ENCODE measurements around the gene TMEM238.
A peak's percentile ranks its signal among the peaks of the same experiment; 100 is the strongest.

TMEM238 gene, protein sequence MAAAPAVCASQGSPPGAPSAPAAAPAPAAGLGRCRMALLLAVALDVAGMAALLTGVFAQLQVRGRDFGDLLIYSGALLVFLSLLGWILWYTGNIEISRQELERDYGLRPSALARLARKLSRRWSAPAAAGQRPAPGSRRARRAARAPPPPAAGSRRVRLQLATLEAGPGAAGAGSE

DNA sequence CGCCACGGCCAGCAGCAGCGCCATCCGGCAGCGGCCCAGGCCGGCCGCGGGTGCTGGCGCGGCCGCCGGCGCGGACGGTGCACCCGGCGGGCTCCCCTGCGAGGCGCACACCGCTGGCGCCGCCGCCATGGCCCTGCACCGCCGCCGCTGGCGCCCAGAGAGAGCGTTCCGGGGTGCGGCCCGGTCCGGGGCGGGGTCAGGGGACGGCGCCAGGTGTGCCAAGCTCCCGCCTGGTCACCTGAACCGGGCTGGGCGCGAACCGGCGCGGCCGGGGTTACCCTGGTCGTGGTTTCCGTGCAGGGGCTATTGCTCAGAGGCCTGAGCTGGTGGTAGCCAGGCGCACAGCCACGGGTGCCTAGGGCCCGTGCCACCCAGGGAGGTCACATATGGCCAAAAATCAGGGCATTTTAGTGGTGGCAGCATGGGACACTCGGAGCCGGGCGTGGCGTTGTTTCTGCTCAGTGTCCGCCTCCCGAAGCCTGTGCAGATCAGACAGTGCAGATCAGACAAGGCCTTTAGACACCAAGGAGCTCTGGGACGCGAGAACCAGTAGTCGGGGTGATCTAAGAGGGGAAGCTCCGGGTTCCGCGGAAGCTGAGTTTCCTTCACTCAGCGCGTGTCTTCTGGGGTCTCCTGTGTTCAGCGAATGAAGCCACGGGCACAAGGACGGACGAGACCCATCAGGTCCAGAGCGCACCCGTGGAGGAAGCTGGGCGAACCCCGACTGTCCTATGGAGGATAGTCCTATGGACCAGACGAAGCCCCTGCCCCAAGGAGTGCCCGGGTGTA, at the start of gene TMEM238:
TSS of gene TMEM238 (minus strand) at position 162 of the 789 bp plus-strand sequence. CDS start at position 129, 33 bp downstream.
- Histone ChIP-seq H3K36me3 (ENCODE audit: control insufficient read depth, insufficient read depth, low read length) (peaks cover 26% of the 10 kb centered on the region), H3K4me3 (replicated peaks; ENCODE audit: low read depth, low read length) (peak within 1 kb of the TSS; percentile 90), H3K27me3 (replicated peaks; ENCODE audit: control insufficient read depth, insufficient read depth, low read length) (no peaks in the 10 kb centered on the region)
- DNase-seq (ENCODE audit: extremely low read depth, insufficient read length): peak; percentile 71
- TF ChIP-seq, protein P1, sequence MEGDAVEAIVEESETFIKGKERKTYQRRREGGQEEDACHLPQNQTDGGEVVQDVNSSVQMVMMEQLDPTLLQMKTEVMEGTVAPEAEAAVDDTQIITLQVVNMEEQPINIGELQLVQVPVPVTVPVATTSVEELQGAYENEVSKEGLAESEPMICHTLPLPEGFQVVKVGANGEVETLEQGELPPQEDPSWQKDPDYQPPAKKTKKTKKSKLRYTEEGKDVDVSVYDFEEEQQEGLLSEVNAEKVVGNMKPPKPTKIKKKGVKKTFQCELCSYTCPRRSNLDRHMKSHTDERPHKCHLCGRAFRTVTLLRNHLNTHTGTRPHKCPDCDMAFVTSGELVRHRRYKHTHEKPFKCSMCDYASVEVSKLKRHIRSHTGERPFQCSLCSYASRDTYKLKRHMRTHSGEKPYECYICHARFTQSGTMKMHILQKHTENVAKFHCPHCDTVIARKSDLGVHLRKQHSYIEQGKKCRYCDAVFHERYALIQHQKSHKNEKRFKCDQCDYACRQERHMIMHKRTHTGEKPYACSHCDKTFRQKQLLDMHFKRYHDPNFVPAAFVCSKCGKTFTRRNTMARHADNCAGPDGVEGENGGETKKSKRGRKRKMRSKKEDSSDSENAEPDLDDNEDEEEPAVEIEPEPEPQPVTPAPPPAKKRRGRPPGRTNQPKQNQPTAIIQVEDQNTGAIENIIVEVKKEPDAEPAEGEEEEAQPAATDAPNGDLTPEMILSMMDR (IDR thresholded peaks at IDR 0.05; ENCODE audit: insufficient read depth, low read length, poor library complexity, severe bottlenecking): no peak

DNA sequence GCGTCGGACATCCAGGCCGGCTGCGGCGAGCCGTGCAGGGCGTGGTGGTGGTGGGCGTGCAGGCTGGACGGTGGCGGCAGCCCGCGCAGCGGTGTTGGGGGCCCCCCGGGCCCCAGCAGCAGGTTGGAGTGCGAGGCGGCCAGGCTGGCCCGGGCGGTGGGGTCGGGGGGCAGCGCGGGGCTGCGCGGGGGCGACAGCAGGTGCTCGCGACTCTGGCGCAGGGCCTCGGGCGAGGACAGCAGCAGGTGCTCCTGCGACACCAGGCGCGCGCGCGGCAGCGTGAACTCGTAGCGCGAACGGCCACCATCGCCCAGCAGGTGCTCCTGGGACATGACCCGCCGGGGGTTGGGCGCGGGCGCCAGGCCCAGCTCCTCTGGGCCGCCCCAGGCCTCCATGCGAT, 49.2 kb upstream of the TMEM238 start:
- no peak for DNase-seq (ENCODE audit: extremely low read depth, insufficient read length)
- H3K4me3 ChIP-seq (replicated peaks; ENCODE audit: low read depth, low read length): no peak overlapping the region
- H3K27me3 ChIP-seq (replicated peaks; ENCODE audit: control insufficient read depth, insufficient read depth, low read length): no peaks in the 10 kb centered on the region; the same call in none of the 2 replicates
- H3K36me3 ChIP-seq (ENCODE audit: control insufficient read depth, insufficient read depth, low read length): no peaks in the 10 kb centered on the region
- TF ChIP-seq, protein P1 (IDR thresholded peaks at IDR 0.05; ENCODE audit: insufficient read depth, low read length, poor library complexity, severe bottlenecking): no peak

DNA sequence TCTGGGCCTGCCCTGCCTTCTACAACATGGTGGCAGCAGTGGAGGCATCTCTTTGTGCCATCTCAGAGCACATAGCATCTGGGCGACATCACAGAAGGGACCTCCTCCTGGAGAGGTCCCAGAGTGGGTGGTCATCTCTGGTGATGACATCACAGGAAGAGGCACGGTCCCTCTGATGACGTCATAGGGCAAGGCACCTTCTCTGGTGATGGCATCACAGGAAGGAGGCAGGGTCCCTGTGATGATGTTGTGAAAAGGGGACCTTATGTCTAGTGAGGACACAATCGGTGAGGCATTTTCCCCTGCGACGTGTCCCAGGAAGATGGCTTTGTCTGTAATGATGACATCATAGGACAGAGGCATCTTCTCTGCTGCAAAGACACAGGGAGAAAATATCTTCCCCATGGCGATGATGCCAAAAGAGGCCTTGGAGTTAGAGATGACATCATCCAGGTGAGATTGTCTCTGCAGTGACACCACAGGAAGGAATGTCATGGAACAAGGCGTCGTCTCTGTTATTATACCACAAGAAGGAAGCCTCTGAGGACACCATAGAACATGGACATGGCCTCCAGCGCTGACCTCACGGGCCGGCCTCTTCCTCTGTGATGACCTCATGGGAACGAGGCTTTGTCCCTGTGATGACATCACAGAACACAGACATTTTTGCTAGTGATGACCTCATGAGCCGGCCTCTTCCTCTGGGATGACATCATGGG, 48.3 kb upstream of the TMEM238 start:
- DNase-seq (ENCODE audit: extremely low read depth, insufficient read length): no peak
- TF ChIP-seq, protein P1 (IDR thresholded peaks at IDR 0.05; ENCODE audit: insufficient read depth, low read length, poor library complexity, severe bottlenecking): no peak
- Histone ChIP-seq H3K4me3 (replicated peaks; ENCODE audit: low read depth, low read length) (no peak overlapping the region), H3K36me3 (ENCODE audit: control insufficient read depth, insufficient read depth, low read length) (no peaks in the 10 kb centered on the region), H3K27me3 (replicated peaks; ENCODE audit: control insufficient read depth, insufficient read depth, low read length) (no peaks in the 10 kb centered on the region; the same call in none of the 2 replicates)

DNA sequence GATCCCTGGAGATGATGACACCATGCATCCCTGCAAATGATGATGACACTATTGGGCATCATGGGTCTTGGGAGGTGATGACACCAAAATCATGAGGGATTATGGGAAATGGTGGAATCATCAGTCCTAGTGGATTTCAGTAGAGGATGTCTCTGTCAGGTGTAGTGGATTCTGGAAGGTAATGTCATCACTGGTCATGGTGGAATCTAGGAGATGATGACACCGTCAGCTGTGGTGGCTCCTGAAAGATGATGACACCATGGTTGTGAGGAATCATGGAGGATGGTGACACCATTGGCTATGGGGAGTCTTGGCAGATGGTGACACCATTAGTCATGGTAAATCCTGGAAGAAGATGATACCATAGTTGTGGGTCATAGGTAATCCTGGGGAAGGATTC, 47.1 kb upstream of the TMEM238 start:
- Histone ChIP-seq H3K27me3 (replicated peaks; ENCODE audit: control insufficient read depth, insufficient read depth, low read length) (no peaks in the 10 kb centered on the region; the same call in none of the 2 replicates), H3K4me3 (replicated peaks; ENCODE audit: low read depth, low read length) (no peak overlapping the region), H3K36me3 (ENCODE audit: control insufficient read depth, insufficient read depth, low read length) (no peaks in the 10 kb centered on the region)
- no peak for DNase-seq (ENCODE audit: extremely low read depth, insufficient read length)
- TF ChIP-seq, protein P1 (IDR thresholded peaks at IDR 0.05; ENCODE audit: insufficient read depth, low read length, poor library complexity, severe bottlenecking): no peak

DNA sequence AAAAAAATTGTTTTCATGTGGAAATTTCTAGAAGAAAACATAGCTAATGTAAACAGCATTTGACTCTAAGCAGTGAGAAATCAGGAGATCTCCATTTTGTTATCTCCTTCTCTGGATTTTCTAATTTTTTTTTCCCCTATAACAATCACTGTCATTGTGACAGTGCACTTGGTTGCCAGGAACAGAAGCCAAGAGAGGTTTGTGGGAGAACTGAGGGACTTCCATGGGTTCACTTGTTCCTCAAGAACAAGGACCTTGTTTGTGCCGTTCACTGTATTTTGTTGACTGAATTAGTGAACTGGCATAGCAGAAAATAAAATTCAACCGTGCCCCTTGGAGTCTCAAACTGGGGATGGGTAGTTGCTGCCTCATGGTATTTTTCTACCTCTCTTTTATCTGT, 42.0 kb upstream of the TMEM238 start:
- no peak for DNase-seq (ENCODE audit: extremely low read depth, insufficient read length)
- Histone ChIP-seq H3K36me3 (ENCODE audit: control insufficient read depth, insufficient read depth, low read length) (no peaks in the 10 kb centered on the region), H3K4me3 (replicated peaks; ENCODE audit: low read depth, low read length) (no peak overlapping the region), H3K27me3 (replicated peaks; ENCODE audit: control insufficient read depth, insufficient read depth, low read length) (peaks cover 2% of the 10 kb centered on the region)
- TF ChIP-seq, protein P1 (IDR thresholded peaks at IDR 0.05; ENCODE audit: insufficient read depth, low read length, poor library complexity, severe bottlenecking): no peak

Data from GM06990 (cell line).